Measurements from ENCODE around the gene PPP1R26.
"Not testable (repeated sequence)": the region's sequence is repeated elsewhere in the genome, so short reads cannot be mapped to it uniquely, and the experiment has no call there.

- not testable (repeated sequence) for TF ChIP-seq CTCF, POLR2A (IDR thresholded peaks at IDR 0.05)
These were observed 40.9 kb upstream of the PPP1R26 start for GRCh38 chr9:135438581-135439232.
